Astrocyte of the hippocampus (primary cell): ENCODE results near the gene MTG2.

Source experiments
- DNase-seq: peaks from one replicate; pipeline ENCODE4 v3.0.0; 2011; ENCODE audit warnings: low read depth, low spot score

Gene MTG2

DNA sequence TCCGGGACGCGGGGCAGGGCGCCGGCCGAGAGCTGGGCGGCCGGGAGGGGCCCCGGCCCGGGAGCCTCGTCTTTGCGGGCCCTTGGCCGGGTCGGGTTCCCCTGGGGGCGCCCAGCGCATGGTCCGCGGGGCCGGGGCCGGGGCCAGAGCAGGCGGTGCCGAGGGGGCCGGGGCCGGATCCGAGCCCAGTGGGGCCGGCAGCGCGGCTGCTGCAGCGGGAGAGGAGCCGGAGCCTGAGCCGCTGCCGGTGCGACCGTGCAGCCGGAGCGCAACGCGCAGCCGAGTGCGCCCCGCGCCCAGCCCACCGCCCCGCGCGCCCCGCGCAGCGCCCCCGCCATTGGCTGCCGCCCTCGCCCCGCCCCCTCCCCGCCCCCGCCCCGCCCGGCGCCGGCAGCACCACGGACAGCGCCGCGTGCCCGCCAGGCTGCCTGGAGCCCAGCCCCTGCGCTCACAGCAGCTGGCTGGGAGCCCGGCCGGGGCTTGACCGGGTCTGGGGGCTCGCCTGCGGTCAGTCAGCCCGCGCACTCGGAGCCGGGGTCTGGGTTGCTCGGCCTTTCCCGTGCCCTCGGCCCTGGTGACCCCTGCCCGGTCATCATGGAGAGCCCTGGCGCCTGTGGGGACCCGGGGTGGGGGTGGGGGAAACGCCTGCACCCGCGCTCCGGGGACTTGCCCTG is 37.3 kb downstream of the MTG2 start, which contains the start of gene HRH3:
TSS of gene HRH3 (minus strand) at position 287 of the 674 bp plus-strand sequence. CDS start 308 bp downstream, outside the sequence.
- DNase-seq = peak; percentile 73

DNA sequence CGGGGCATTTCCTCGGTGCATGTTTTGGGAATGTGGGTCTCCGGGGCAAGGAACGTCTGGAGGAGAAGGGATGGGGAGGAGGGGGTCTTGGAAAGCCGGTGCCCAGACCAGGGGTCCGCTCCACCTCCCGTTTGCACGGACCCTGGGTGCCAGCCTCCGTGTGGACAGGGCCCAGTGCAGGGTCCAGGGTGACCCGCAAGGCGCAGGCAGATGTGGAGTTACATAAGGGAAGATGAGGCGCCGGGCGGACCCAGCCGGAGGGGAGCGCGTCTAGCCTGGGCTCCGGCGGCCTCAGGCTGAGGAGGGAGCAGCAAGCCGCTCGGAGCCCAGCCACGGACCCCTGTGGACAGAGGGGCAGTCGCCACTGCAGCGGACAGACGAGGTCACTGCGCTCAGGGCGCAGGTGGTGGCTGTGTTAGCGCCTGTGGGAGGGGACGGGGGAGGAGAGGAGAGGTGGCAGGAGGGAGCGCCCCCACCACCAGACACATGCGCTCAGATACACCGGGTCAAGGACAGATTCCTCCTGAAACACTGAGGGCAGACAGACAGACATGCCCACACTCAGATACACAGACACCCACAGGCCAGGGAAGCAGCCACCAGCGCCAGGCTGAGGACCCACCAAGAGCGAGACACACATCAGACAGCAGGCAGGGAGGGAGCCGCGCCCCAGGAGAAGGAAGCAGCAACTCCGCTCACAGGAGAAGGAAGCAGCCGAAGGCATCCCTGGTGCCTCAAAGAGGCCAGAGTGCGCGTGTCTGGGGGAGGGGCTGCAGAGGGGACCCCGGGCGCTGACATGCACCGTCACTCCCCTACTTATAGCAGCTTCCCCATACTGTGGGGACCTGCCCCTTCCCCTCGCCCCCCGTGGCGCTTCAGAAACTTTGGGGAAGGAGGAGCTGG is 38.1 kb downstream of the MTG2 start:
- no peak for DNase-seq

DNA sequence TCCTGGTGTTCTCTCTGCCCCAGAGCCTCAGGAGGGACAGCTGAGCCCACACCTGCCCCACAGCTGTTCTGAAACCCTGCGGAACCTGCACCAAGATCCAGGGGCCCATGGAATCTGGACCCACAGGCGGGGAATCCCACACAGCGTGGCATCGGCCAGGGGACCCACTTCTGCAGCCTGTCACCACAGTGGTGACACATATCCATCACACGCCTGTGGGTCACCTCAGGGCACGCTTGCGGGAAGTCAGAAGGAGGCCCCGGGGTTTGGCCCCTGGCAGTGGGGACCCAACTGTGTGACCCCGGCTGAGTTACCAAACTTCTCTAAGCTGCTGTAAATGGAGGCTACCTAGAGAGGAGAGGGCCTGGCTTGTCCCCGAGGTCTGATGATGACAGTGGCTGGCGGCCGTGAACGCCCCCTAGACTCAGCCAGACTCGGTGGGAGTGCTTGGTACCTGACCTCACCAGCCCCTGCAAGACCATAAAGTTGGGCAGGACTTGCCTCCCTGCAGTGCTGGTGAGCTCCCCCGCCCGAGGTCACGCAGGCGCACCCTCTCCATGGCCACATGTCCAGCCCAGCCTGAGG is 39.5 kb downstream of the MTG2 start:
- no peak for DNase-seq

DNA sequence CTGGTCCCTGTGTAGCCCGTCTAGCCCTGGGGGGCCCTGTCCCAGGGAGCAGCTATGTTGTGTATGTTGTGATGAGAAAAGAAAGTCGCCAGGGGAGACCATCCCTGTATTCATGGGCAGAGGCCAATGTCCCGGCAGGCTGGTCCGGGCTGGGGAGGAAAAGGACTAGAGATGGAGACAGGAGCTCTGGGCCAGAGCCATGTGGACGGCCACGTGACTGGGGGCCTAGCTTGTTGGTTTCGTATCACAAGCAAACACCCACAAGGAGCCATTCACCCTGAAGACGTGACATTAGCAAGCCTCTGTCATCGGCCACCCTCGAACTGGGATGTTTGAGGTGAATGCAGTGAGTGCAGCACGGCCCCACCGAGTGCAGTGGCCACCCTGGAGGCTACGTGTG is 40.1 kb downstream of the MTG2 start:
- DNase-seq = no peak

DNA sequence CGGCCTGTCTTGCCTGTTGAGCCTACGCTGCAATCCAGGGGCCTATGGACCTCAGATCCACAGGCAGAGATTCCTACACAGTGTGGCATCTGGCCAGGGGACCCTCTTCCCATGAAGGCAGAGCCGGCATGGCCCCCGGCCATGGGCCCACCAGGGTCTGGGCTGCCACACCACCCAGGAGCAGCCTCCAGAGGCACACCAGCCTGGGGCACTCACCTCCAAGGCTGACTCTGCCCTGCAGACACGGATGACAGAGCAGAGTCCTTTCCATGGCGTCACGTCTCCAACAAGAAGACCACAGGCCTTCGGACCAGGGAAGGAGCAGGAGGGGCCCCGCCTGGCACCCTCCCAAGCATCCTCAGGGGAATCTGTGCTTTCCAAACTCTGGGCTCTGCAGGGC is 40.7 kb downstream of the MTG2 start:
- DNase-seq = no peak

DNA sequence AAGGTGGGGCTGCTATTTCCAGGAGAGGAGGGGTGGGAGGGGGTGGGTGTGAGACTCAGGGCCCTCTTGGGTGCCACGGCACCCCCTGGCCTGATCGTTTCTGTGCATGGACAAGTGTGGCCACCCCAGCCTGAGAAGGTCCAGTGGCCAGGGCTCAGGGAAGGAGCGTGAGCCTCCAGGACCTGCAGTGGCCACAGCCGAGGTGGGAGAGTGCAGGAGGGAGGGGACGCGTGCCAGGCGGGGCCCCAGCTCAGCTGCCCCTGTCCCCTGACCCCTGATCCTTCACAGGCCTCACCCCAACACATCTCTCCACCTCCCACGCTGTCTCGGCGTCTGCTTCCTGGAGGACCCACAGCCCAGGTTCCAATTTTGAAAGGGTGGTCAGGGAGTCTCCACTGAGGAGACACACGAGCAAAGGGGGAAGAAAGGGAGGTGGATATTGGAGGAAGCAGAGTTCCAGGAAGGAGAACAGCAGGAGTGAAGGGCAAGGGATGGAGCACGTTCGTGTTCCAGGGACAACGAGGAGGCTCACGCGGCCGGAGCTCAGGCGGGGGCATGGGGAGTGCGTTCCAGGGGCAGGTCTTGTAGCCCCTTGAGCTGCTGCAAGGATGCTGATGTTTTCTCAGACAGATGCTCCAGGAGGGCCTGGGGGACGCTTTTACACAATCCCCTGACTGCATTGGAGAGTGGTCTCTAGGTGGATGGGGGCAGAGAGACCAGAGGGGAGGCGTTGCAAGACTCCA is 41.5 kb downstream of the MTG2 start:
- DNase-seq = no peak

DNA sequence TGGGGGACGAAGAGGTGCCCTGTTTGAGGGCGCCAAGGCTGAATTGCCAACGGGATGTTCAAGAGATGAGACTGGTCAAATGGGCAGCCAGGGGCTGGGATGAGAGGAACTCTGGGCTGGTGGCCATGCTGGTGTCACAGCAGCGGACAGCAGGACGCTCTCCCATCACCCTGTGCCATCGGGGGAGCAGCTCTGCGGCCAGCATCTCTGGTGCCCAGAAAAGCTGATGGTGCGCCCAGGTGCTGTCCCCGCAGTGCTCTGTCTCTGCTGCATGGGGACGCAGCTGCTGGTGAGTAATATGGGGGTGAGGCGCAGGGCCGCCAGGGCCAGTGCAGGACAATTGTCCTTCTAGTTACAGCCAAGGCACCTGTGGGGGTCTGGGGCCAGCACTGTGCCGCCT is 42.2 kb downstream of the MTG2 start:
- DNase-seq = no peak

DNA sequence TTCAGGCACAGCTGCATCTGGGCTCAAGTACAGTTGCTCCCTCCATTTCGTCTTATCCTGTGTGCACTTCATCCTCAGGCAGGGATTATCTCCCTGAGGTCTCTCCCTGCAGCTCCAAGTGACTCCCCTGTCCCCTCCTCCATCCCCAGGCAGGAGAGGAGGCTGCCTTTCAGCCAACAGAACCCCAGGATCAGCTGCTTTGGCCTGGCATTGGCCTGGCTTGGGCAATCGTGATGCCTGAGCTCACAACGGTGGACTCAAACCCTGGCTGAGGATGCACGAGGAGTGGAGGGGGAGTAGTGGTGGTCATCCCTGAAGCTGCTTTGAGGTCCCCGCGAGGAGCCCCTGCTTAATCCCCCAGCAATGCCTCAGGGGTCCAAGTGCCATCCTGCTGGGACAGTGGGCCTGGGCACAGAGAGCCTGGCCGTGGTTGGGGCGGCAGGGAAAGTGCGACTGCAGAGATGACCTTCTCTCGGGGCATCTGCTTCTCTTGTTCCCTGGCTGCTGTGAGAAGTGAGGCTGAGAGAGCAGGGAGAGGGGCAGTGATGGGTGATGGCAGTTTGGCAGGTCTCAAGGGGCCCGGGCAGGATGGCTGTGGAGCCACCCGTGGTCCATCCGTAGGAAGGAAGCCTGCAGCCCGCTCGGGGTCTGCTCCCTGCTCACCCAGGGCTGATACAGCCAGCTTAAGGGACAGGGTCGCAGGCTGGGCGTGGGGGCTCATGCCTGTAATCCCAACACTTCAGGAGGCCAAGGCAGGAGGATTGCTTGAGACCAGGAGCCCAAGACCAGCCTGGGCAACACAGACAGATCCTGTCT is 43.2 kb downstream of the MTG2 start:
- DNase-seq = no peak

DNA sequence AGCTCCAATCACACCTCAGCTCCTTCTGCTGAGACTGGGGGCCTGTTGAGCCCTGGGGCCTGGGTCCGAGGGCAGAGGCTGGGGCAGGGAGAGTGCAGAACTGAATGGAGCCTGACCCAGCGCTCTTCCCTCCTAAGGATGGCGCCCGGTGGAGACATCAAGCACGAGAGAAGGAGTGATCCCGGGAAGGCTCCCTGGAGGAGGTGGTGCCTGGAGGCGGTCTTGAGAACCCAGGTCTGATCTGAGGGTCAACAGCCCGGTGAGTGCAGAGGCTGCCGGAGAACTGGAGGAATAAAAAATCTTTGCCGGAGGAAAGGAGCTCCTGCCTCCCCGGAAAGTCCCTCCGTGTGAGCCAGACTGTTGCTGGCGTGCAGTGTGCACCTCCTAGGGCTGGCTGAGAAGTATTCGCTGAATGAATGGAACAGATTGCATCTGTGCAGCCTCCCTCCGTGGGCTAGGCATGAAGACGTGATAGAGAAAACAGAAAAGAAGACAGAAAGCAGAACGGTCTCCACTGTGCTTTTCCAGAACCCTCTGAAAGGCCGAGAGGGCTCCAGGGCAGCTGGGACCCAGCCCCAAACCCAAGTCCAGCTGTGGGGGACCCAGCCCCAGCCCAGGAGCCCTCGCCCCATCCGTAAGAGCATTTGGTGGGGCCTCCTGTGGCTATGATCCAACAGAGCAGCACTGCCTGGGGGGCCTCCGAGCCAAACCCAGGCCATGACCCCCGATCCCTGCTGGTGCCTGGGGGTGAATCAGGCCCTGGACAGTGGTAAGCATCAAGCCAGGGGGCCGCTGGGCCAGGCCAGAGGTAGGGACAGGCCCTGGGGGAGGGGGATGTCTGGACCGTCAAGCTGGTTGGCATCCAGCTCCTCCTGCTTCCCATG is 44.1 kb downstream of the MTG2 start:
- no peak for DNase-seq

DNA sequence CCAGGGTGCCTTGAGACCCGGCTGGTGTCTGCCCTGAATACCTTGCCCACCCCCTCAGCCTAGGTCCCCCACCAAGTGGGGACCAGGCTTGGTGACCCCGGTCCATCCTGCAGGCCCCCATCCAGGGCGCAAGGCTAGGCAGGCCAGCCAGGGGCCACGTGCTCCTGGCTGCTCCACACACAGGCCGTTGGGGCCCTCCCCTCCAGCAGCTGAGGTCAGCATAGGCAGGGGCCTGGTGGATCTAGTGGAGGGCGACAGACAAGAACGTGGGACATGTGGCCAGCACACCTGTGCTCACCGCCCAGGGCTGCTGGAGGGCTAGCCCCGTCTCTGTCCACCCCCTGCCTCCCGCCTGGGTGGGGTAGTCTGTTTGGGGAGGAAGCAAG is 44.8 kb downstream of the MTG2 start:
- DNase-seq = no peak

DNA sequence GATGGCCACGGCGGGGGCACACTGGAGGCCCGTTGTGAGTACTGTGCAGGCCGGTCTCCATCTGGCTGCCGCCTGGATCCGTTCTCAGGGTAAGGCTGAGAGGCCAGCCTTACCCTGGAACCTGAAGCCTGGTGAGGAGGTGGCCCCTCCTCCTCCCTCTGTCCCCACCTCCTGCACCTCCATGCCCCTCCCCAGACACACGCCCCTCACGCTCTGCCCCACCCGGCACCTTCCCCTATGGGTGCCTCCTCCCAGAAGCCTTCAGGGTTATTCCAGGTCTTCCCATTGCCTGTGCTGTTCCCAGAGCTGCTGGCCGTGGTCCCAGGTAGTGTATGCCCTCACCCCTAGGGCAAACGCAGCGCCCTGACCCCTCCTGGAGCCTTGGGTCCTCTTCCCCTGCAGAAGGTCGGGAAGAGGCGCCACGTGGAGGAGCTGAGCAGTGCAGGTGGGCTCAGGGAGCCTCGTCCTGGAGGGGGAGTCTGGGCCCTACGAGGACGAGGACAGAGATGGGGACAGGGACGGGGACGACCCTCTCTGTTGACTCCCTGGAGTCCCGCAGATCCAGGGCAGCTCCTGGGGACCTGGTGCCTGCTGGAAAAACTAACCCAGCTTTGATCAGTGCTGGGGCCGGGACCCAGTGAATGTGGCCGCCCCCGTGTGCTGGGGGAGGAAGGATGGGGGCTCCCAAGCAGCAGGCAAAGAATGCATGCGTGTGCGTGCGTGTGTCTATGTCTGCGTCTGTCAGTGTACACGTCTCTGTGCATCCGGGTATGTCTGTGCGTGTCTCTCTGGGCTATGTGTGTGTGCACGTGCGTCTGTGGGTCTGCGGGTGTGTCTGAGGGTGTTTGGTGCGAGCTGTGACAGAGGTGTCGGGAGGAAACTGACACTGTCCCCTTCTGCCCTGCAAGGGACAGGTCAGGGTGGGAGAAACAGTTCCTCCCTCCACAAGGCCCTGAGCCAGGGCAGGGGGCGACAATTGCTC is 45.4 kb downstream of the MTG2 start:
- DNase-seq = no peak

DNA sequence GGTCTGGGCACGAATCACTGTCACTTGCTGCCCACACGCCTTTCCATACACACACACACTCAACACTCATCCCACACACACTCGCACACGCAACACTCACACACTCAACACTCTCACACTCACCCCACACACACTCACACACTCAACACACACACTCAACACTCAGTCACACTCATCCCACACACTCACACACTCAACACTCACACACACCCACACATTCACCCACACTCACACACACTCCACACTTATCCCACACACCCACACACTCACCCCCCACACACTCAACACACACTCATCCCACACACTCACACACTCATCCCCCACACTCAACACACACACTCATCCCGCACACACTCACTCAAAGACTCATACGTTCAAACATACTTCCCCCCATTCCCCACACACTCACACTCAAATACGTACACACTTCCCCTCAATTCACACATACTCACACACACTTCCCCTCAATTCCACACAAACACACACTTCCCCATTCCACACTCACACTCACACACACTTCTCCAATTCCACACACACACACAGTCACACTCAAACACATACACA is 46.2 kb downstream of the MTG2 start:
- DNase-seq = no peak

DNA sequence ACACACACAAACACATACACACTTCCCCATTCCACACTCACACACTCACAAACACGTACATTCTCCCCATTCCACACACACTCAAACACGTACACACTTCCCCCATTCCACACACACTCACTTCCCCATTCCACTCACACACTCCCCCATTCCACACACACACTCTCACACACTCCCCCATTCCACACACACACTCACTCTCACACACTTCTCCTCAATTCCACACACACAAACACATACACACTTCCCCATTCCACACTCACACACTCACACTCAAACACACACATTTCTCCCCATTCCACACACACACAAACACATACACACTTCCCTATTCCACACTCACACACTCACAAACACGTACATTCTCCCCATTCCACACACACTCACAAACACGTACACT is 46.8 kb downstream of the MTG2 start:
- DNase-seq = no peak

DNA sequence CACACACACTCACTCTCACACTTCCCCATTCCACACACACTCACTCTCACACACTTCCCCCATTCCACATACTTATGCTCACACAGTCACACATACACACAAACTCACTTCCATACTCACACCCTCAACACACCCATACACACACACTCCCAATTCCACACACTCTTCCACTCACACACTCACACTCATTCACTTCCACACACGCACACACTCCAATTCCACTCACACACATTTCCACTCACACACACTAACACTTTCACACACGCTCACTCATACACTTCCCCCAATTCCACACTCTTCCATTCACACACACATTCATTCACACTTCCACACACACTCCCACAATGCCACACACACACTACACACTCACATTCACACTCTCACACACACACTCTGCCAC is 47.4 kb downstream of the MTG2 start:
- no peak for DNase-seq

DNA sequence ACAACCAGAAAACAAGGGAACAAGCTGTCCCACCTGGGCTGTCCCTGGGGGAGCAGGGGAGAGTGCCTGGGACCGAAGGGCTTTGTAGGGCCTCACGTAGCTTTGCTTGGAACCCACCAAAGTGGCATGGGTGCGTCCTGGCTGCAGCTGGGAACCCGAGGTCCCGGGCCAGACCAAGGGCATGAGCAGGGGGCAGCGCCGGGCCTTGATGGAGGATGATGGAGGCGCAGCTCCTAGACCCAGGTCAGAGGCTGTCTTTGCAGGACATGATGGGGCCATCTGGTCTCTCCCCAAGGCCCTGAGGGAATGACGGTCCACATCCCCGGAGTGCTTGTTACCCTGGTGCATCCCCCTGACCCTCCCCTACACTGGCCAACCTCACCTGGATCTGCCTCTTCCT is 47.9 kb downstream of the MTG2 start:
- DNase-seq = no peak

DNA sequence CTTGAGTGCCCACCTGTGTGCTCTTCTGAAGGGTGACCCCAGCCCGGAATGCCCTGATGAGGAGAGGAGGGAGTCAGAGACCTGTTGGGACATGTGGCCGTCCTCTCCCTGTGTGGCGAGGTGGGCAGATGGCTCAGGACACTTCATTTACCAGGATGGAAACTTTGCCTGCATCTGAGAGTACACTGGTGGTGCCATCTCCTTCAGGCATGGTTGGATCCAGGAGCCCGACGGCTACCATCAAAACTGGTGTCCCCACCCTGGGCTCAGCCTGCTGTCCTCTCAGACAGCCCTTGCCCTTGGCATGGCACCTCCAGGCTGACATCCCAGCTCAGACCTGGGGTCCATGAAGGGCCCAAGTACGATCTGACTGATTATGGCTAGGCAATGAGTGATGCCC is 48.5 kb downstream of the MTG2 start:
- DNase-seq = no peak

DNA sequence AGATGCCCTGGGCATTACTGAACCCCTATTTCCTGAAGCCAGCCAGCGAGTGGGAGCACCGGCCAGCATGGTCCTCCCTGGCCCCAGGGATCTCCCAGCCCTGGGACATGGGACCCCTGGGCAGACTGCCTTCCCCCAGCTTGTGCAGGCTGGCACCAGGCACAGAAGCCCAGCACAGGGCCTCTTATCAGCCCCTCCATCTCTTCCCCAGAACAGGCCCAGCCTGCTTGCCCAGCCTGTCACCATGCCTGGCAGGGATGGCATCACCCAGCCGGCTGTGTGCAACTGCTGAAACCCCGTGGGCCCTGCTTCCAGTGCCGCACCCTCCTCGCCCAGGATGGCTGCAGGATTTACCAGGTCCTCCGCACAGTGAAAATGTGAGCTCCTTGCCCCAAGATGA is 49.4 kb downstream of the MTG2 start:
- no peak for DNase-seq

DNA sequence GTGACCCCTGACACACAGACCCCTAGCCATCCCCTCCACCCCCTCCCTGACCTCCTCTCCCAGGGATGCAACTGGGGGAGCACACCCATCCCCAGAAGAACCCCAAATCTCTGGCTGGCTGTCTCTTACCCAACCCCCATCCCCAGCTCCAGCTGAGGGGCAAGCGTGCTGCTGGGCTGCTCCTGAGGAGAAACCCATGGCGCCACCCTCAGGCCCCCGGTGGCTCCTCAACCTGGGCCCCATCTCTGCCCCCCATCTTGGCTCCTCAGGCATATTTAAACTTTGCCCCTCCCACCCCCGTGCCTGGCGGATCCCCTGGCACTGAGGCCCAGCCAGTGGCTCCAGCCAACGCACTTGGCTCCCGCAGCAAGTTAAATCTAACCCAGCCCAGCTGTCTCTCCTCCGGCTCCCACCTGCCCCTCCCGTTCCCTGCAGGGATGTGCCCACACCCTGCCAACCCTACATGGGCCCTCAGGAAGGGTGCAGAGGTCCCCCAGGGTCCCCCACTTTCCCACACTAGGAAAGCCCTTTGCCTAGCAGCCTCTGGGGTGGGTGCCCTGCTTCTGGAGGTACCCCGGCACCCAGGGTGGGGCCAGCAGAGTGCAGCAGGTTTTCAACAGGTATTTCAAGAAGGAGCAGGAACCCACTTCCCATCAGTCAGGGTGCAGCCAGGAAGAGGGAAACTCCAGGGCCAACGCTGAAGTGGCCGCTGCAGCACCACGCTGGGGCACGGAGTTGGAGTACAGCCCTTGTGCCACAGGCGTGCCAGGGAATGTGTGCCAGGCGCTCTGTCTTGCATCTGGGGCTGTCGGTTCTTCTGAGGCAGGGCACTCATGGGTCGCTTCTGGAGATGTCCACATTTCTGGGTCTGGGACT is 50.2 kb downstream of the MTG2 start:
- no peak for DNase-seq
